Measurements from ENCODE around the gene STN1. TPM values are rescaled to one million over a fixed set of nuclear protein-coding genes. Genes with fewer than 3 reads are reported as not detected.

Gene STN1
- total RNA-seq, 2 donors from 2014 or later: 16.6 to 18.3 TPM

- no peaks in the 10 kb centered on the region for H3K4me1 ChIP-seq
- no peak overlapping the region for H3K4me3 ChIP-seq
- H3K27ac ChIP-seq: no peak overlapping the region
- H3K27me3 ChIP-seq: no peaks in the 10 kb centered on the region
- no peak overlapping the region for H3K9ac ChIP-seq (ENCODE audit: low read depth in 2 of 2, low read length in 2 of 2)
- no peak for DNase-seq
- H3K36me3 ChIP-seq: no peaks in the 10 kb centered on the region
- TF ChIP-seq CTCF (IDR thresholded peaks at IDR 0.05): no peak
- intact Hi-C loops (cut with DNase I): no loop called here
- no peaks in the 10 kb centered on the region for H3K9me3 ChIP-seq
Observed at GRCh38 chr10:103871006-103871405, 47.0 kb downstream of the STN1 start.

GRCh38 chr10:103870516-103870915 lies 47.5 kb downstream of the STN1 start:
- Histone ChIP-seq H3K9me3 (no peaks in the 10 kb centered on the region), H3K27ac (no peak overlapping the region), H3K4me3 (no peak overlapping the region), H3K36me3 (no peaks in the 10 kb centered on the region), H3K4me1 (no peaks in the 10 kb centered on the region), H3K27me3 (no peaks in the 10 kb centered on the region), H3K9ac (ENCODE audit: low read depth in 2 of 2, low read length in 2 of 2) (no peak overlapping the region)
- TF ChIP-seq CTCF (IDR thresholded peaks at IDR 0.05): no peak
- DNase-seq: no peak
- intact Hi-C loops (cut with DNase I): no loop called here

- no peak overlapping the region for H3K9ac ChIP-seq (ENCODE audit: low read depth in 2 of 2, low read length in 2 of 2)
- H3K36me3 ChIP-seq: no peaks in the 10 kb centered on the region
- no peaks in the 10 kb centered on the region for H3K27me3 ChIP-seq
- intact Hi-C loops (cut with DNase I): no loop called here
- no peaks in the 10 kb centered on the region for H3K4me1 ChIP-seq
- DNase-seq: no peak
- no peak for TF ChIP-seq CTCF (IDR thresholded peaks at IDR 0.05)
- H3K27ac ChIP-seq: no peak overlapping the region
- H3K4me3 ChIP-seq: no peak overlapping the region
- H3K9me3 ChIP-seq: no peaks in the 10 kb centered on the region
Observed at GRCh38 chr10:103869336-103869735, 48.6 kb downstream of the STN1 start.

- Histone ChIP-seq H3K9me3 (no peaks in the 10 kb centered on the region), H3K9ac (ENCODE audit: low read depth in 2 of 2, low read length in 2 of 2) (no peak overlapping the region), H3K27ac (no peak overlapping the region), H3K4me3 (no peak overlapping the region), H3K36me3 (no peaks in the 10 kb centered on the region), H3K4me1 (no peaks in the 10 kb centered on the region), H3K27me3 (no peaks in the 10 kb centered on the region)
- DNase-seq: no peak
- intact Hi-C loops (cut with DNase I): no loop called here
- no peak for TF ChIP-seq CTCF (IDR thresholded peaks at IDR 0.05)
Observed at GRCh38 chr10:103868200-103868599, 49.8 kb downstream of the STN1 start.

- no peak for TF ChIP-seq CTCF (IDR thresholded peaks at IDR 0.05)
- no peaks in the 10 kb centered on the region for H3K36me3 ChIP-seq
- intact Hi-C loops (cut with DNase I): loop anchor here (2.0 to 5.0 kb wide), 2 partner anchors 149 to 269 kb away; no protein-coding TSS in a partner anchor
- no peak overlapping the region for H3K27ac ChIP-seq
- no peak overlapping the region for H3K4me3 ChIP-seq
- DNase-seq: no peak
- H3K4me1 ChIP-seq: no peaks in the 10 kb centered on the region
- no peaks in the 10 kb centered on the region for H3K27me3 ChIP-seq
- H3K9me3 ChIP-seq: no peaks in the 10 kb centered on the region
- no peak overlapping the region for H3K9ac ChIP-seq (ENCODE audit: low read depth in 2 of 2, low read length in 2 of 2)
Observed at GRCh38 chr10:103861505-103861904, 56.5 kb downstream of the STN1 start.

All from colonic mucosa (tissue), 4 donors.